HG03520 (cell line): ENCODE measurements around the gene C16orf96.

Experiments used
- ATAC-seq: cut with Tn5 transposase; IDR thresholded peaks from one replicate; pipeline ENCODE4 v1.9.1; 2021; ENCODE audit warnings: mild to moderate bottlenecking, moderate library complexity; ENCODE audit not compliant: unreplicated experiment

The C16orf96 gene

GRCh38 chr16:4556112-4556511, at the start of gene C16orf96:
TSS of gene C16orf96 (plus strand) at chr16:4556340. CDS start at chr16:4556490, 150 bp downstream.
- no peak for ATAC-seq

DNA sequence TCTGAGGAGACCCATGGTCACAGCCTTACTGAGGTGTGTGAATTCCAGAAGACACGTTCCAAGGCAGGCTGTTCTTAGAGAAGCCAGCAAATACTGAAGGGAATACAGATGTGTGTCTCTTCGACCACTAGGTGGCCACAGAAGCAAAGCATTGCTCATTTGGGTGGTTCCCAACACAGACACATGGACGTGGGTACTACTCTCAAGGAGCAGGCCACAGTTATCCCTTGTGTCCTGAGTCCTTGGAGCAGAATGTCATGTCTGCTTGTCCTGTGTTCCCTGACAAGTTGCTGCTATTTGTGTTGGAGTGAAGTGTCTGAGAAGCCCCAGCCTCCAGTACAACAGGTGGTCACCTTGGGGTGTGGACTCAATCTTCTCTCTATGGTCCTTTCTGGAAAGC, 49.7 kb upstream of the C16orf96 start:
- no peak for ATAC-seq

DNA sequence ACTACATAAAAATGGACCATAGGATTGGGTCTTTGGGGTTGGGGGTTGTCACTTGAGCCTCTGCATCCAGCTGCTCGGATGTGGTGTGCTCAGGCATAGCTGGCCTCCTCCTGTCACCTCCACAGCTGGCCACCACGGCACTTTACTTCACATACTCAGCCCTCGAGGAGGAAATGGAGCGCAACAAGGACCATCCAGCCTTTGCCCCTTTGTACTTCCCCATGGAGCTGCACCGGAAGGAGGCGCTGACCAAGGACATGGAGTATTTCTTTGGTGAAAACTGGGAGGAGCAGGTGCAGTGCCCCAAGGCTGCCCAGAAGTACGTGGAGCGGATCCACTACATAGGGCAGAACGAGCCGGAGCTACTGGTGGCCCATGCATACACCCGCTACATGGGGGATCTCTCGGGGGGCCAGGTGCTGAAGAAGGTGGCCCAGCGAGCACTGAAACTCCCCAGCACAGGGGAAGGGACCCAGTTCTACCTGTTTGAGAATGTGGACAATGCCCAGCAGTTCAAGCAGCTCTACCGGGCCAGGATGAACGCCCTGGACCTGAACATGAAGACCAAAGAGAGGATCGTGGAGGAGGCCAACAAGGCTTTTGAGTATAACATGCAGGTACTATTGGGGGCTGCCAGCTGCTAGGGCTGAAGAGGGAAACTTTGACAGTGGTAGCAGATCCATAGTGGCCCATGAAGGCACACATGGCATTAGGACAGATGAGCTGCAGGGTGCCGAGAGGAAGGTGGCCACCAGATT, 48.4 kb upstream of the C16orf96 start:
- no peak for ATAC-seq

GRCh38 chr16:4508806-4509205, 47.3 kb upstream of the C16orf96 start:
- ATAC-seq = no peak

DNA sequence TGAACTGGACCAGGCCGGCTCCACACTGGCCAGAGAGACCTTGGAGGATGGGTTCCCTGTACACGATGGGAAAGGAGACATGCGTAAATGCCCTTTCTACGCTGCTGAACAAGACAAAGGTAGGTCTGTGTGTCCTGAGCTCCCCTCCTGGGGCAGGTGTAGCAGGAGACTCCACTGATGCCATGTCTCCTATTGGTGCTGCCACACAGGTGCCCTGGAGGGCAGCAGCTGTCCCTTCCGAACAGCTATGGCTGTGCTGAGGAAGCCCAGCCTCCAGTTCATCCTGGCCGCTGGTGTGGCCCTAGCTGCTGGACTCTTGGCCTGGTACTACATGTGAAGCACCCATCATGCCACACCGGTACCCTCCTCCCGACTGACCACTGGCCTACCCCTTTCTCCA, 46.7 kb upstream of the C16orf96 start:
- ATAC-seq = no peak

DNA sequence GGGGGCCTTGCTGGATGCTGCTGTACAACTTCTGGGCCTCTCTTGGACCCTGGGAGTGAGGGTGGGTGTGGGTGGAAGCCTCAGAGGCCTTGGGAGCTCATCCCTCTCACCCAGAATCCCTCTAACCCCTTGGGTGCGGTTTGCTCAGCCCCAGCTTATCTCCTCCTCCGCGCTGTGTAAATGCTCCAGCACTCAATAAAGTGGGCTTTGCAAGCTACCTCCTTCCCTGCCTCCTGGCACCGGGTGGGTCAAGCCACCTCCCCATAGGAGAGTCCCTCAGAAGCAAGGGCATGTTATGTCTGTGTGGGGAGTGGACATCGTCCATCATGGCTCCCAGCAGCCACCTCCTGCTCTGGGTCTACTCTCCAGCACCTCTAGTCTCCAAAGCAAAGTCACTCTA, 46.0 kb upstream of the C16orf96 start:
- ATAC-seq = no peak

- ATAC-seq = no peak
Measured at GRCh38 chr16:4510747-4511426, 45.3 kb upstream of the C16orf96 start.

GRCh38 chr16:4511441-4512082, 44.6 kb upstream of the C16orf96 start:
- ATAC-seq = no peak

DNA sequence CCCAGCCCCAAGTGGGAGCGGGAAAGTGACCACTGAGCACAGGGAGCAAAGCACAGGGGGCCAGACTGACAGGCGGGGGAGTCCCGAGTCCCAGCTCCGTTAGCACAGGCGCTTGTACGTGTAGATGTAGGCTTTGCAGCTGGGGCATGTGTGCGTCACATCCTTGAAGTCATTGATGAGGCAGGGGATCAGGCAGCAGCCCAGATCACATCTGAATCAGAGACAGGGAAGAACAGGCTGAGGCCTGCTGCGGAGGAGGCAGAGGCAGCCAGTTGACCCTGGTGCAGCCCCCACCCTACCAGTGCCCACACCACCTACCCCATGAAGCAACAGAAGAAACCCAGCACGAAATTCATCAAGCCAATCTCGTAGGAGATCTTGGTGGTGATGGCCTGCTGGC, 43.7 kb upstream of the C16orf96 start:
- ATAC-seq = no peak

- no peak for ATAC-seq
Measured at GRCh38 chr16:4513086-4513860, 42.9 kb upstream of the C16orf96 start.

GRCh38 chr16:4513881-4514280, 42.3 kb upstream of the C16orf96 start:
- ATAC-seq = no peak

DNA sequence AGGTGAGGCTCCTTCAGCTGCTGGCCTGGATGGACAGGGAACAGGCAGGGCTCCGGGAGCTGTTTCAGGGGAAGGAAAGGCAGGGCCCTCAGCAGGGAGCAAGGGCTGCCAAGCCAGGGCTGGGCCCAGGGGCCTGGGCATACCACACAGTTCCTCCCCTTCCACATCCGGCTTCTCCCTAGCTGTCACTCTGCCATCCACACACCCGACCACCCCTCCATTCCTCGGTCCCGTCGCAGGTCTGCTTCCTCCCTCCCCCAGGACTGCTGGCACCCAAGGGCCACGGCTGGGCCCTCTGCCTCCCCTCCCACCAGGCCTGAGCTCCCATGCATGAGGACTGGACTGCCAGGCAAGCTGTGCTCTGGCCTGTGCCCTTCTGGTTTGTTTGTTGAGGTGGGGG, 41.5 kb upstream of the C16orf96 start:
- ATAC-seq = no peak

- ATAC-seq = peak; percentile 49
Measured at GRCh38 chr16:4515611-4516233, 40.4 kb upstream of the C16orf96 start.

GRCh38 chr16:4517812-4518680, 38.1 kb upstream of the C16orf96 start:
- no peak for ATAC-seq

- ATAC-seq = no peak
Measured at GRCh38 chr16:4519274-4520058, 36.7 kb upstream of the C16orf96 start.

- no peak for ATAC-seq
Measured at GRCh38 chr16:4520913-4521312, 35.2 kb upstream of the C16orf96 start.

- ATAC-seq = no peak
Measured at GRCh38 chr16:4522051-4522581, 34.0 kb upstream of the C16orf96 start.

DNA sequence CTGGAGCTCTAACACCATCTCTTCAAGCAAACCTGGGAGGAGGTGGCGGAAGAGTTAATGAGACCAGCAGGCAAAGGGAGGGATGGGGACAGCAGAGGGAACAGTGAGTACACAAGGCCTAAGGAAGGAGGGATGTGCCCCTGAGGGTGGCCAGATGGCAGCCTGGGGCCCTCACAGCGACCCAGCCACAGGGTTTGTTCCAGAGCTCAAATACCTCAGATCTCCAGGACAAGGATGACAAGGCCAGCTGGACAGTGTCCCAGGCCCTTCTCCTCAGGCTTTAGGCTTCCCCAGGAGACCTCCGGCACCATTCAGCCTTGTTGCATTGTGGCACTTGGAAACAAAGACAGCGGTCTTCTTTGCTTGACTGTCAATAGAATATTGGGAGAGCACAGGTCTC, 32.5 kb upstream of the C16orf96 start:
- ATAC-seq = no peak

DNA sequence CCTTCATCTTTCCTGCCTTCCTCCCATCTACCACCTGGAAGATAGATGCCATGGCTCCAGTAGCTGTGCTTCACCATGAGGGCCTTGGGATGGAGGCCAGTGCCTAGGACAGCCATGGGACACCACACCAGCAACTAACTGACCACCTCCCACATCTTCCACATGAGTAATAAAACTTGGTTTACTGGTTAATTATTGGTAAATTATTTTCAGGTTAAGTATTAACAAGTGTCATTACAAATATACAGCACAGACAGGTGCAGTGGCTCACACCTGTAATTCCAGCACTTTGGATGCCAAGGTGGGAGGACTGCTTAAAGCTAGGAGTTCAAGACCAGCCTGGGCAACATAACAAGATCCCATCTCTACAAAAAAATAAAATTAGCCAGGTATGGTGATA, 31.6 kb upstream of the C16orf96 start:
- no peak for ATAC-seq
